ENCODE measurements around the gene RNF13. TPM values are rescaled to one million over a fixed set of nuclear protein-coding genes. Genes with fewer than 3 reads are reported as not detected.
A peak's percentile ranks its signal among the peaks of the same experiment; 100 is the strongest.
"Not testable (repeated sequence)": the region's sequence is repeated elsewhere in the genome, so short reads cannot be mapped to it uniquely, and the experiment has no call there.

RNF13 gene
- total RNA-seq, 1 experiment from 2014 or later = 43.5 TPM

GRCh38 chr3:149941946-149942345 lies 128.9 kb downstream of the RNF13 start:
- no peaks in the 10 kb centered on the region for H3K27me3 ChIP-seq (replicated peaks)
- H3K9me3 ChIP-seq (replicated peaks) = no peaks in the 10 kb centered on the region; the same call in 1 of the 2 replicates
- peaks cover 12% of the 10 kb centered on the region; the same call in 1 of the 2 replicates for H3K4me1 ChIP-seq (replicated peaks)
- no peak overlapping the region for H3K27ac ChIP-seq
- no peak overlapping the region for H3K4me3 ChIP-seq
- H3K36me3 ChIP-seq = peaks cover 3% of the 10 kb centered on the region
- DNase-seq (ENCODE audit: low read depth in 1 of 2, low spot score in 2 of 2) = no peak

DNA sequence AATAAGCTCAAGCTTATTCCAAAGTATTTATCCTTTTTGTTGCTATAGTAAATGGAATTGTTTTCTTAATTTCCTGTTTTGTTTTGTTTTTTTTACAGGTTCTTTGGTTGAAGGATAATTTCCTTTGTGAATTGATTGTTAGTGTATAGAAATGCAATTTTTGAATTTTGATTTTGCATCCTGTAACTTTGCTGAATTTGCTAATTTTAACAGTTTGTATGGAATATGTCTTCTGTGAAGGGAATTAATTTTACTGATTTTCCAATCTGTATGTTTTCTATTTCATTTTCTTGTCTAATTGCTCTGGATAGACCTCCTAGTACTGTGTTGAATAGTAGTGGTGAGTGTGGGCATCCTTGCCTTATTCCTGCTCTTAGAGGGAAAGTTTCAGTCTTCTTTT lies 129.4 kb downstream of the RNF13 start:
- Histone ChIP-seq H3K36me3 (peaks cover 3% of the 10 kb centered on the region), H3K9me3 (replicated peaks) (no peaks in the 10 kb centered on the region; the same call in 1 of the 2 replicates), H3K4me1 (replicated peaks) (peaks cover 10% of the 10 kb centered on the region; the same call in 1 of the 2 replicates), H3K27me3 (replicated peaks) (no peaks in the 10 kb centered on the region), H3K4me3 (no peak overlapping the region), H3K27ac (no peak overlapping the region)
- DNase-seq (ENCODE audit: low read depth in 1 of 2, low spot score in 2 of 2) = no peak

- not testable (repeated sequence) for H3K4me3 ChIP-seq; H3K27me3 ChIP-seq (replicated peaks); DNase-seq (ENCODE audit: low read depth in 1 of 2, low spot score in 2 of 2); H3K36me3 ChIP-seq; H3K4me1 ChIP-seq (replicated peaks); H3K27ac ChIP-seq; H3K9me3 ChIP-seq (replicated peaks)
Measured at GRCh38 chr3:149943966-149944365, 131.0 kb downstream of the RNF13 start.

GRCh38 chr3:149947231-149947630 lies 134.2 kb downstream of the RNF13 start:
- Histone ChIP-seq H3K27me3 (replicated peaks) (no peaks in the 10 kb centered on the region), H3K27ac (no peak overlapping the region), H3K36me3 (peaks cover 21% of the 10 kb centered on the region), H3K4me3 (no peak overlapping the region), H3K9me3 (replicated peaks) (no peaks in the 10 kb centered on the region; the same call in 1 of the 2 replicates), H3K4me1 (replicated peaks) (no peaks in the 10 kb centered on the region)
- no peak for DNase-seq (ENCODE audit: low read depth in 1 of 2, low spot score in 2 of 2)

DNA sequence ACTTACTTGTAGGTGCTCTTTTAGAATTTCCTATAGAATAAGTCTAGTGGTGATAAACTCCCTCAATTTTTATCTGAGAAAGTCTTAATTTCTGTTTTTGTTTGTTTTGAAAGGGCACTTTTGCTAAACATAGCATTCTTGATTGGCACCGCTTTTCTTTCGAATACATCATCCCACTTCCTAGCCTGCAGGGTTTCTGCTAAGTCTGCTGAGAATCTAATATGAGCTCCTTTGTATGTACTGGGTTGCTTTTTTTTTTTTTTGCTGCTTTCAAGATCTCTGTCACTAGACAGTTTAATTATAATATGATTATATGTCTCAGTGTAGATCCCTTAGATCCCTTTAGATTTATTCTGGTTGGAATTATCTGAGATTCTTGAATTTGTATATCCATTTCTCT lies 136.2 kb downstream of the RNF13 start:
- Histone ChIP-seq H3K27me3 (replicated peaks) (no peaks in the 10 kb centered on the region), H3K36me3 (peaks cover 27% of the 10 kb centered on the region)

DNA sequence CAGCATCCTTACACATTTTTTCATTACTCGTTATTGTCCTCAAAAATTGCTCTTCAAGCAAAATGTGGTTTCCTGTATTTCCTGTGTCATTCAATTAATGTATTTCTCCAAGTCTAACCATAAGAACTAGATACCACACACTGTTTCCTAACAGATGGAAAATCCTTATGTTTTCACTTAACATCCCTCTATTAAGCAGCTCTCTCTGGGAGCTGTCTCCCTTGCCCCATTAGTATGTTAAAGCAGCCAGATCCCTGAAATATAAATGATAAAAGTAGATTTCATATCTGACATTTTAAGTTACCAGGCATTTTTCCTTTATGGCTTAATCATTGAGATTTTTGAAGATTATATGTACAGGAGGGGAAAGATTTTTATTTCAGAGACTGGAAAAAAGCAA lies 141.8 kb downstream of the RNF13 start:
- no peak overlapping the region for H3K27ac ChIP-seq
- no peak for DNase-seq (ENCODE audit: low read depth in 1 of 2, low spot score in 2 of 2)
- no peaks in the 10 kb centered on the region for H3K27me3 ChIP-seq (replicated peaks)
- no peaks in the 10 kb centered on the region for H3K9me3 ChIP-seq (replicated peaks)
- 0 out of 2 replicates have a peak, but pooled peaks cover 4% of the 10 kb centered on the region for H3K4me1 ChIP-seq (replicated peaks)
- H3K36me3 ChIP-seq = peaks cover 50% of the 10 kb centered on the region
- no peak overlapping the region for H3K4me3 ChIP-seq

More for the DNA sequence above, 136.2 kb downstream of the RNF13 start:
- DNase-seq (ENCODE audit: low read depth in 1 of 2, low spot score in 2 of 2) = no peak
- H3K4me1 ChIP-seq (replicated peaks) = no peaks in the 10 kb centered on the region
- H3K27ac ChIP-seq = no peak overlapping the region
- no peak overlapping the region for H3K4me3 ChIP-seq
- H3K9me3 ChIP-seq (replicated peaks) = no peaks in the 10 kb centered on the region; the same call in 1 of the 2 replicates

DNA sequence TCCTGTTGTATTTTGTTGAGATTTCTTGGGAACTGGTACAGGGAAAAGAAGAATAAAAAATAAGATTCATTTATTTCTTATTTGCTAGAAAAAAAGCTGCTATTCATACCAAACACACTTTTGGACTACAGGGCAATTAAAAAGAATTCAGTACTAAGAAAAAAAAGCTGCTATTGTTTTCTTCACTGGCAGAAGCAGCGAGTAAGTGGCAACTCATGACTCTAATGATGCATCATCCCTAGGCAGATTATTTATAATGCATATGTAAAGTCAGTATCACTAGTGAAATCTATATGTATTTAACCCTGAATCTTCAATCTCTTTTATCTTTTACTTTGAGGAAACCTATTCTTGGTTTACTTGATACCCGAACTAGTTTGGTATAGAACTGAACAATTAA lies 142.4 kb downstream of the RNF13 start:
- no peak overlapping the region for H3K27ac ChIP-seq
- H3K4me3 ChIP-seq = no peak overlapping the region
- H3K4me1 ChIP-seq (replicated peaks) = 0 out of 2 replicates have a peak, but pooled peaks cover 4% of the 10 kb centered on the region
- no peak for DNase-seq (ENCODE audit: low read depth in 1 of 2, low spot score in 2 of 2)
- H3K9me3 ChIP-seq (replicated peaks) = no peaks in the 10 kb centered on the region
- H3K36me3 ChIP-seq = peaks cover 53% of the 10 kb centered on the region
- no peaks in the 10 kb centered on the region for H3K27me3 ChIP-seq (replicated peaks)

DNA sequence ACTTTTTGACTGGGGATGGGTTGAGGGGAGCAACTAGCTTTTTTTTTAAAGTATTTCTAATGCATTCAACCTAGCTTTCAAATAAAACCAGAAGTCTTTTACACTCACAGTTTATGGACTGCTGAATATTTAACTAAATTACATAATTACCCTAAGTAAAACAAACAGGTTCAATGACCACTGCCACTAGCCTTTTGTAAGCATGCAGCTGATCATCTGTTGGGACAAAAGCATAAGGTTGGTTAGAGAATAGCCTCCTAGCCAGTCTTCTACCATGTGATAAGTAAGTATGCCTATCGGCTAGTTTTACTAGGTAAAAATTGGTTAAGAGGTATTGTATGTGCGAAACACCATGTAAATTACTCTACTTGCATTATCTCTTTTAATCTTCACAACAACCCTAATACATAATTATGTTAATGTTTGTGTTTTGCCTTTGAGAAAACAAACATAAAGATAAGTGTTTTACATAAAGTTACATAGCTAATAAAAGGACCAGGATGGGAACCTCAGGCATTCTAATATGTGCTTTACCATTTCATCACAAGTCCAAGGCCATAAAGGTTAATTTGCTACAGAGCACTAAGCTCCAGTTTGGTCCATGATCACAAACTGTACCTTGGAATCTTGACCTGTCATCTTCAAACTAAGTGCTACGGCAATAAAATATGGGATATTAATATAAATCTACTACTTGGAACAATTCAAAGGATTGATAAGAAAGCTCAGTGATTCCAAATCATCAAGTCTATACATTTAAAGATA lies 144.5 kb downstream of the RNF13 start:
- H3K36me3 ChIP-seq = peaks cover 49% of the 10 kb centered on the region
- H3K4me3 ChIP-seq = no peak overlapping the region
- H3K27ac ChIP-seq = no peak overlapping the region
- no peak for DNase-seq (ENCODE audit: low read depth in 1 of 2, low spot score in 2 of 2)
- H3K27me3 ChIP-seq (replicated peaks) = no peaks in the 10 kb centered on the region
- H3K4me1 ChIP-seq (replicated peaks) = 0 out of 2 replicates have a peak, but pooled peaks cover 4% of the 10 kb centered on the region
- no peaks in the 10 kb centered on the region for H3K9me3 ChIP-seq (replicated peaks)

GRCh38 chr3:149958171-149958796 lies 145.3 kb downstream of the RNF13 start:
- Histone ChIP-seq H3K9me3 (replicated peaks) (no peaks in the 10 kb centered on the region), H3K27me3 (replicated peaks) (no peaks in the 10 kb centered on the region), H3K4me3 (no peak overlapping the region), H3K4me1 (replicated peaks) (0 out of 2 replicates have a peak, but pooled peaks cover 4% of the 10 kb centered on the region), H3K27ac (no peak overlapping the region), H3K36me3 (peaks cover 49% of the 10 kb centered on the region)
- no peak for DNase-seq (ENCODE audit: low read depth in 1 of 2, low spot score in 2 of 2)

DNA sequence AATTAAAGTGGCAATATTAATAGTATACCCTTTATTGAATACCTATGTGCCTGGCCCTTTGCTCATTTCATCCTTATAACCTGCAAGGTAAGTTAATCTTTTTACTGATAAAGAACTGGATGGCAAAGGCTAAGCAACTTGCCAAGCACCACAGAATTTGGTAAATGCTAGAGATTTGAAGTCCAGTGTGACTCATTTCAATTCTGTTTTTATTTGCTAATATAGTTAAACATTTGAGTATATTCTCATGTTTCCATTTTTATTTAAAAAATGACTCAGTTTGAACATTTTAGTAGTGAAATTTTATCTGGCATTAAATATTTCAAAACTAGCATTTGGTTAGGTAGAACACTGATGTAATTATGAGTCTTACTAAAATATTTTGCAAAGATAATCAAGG lies 146.4 kb downstream of the RNF13 start:
- Histone ChIP-seq H3K9me3 (replicated peaks) (no peaks in the 10 kb centered on the region), H3K27ac (no peak overlapping the region), H3K4me3 (no peak overlapping the region), H3K4me1 (replicated peaks) (0 out of 2 replicates have a peak, but pooled peaks cover 4% of the 10 kb centered on the region), H3K27me3 (replicated peaks) (no peaks in the 10 kb centered on the region), H3K36me3 (peaks cover 57% of the 10 kb centered on the region)
- DNase-seq (ENCODE audit: low read depth in 1 of 2, low spot score in 2 of 2) = no peak

GRCh38 chr3:149963485-149963884 lies 150.5 kb downstream of the RNF13 start:
- peaks cover 12% of the 10 kb centered on the region for H3K4me1 ChIP-seq (replicated peaks)
- H3K27me3 ChIP-seq (replicated peaks) = no peaks in the 10 kb centered on the region
- peaks cover 75% of the 10 kb centered on the region for H3K36me3 ChIP-seq
- DNase-seq (ENCODE audit: low read depth in 1 of 2, low spot score in 2 of 2) = no peak
- H3K4me3 ChIP-seq = no peak overlapping the region
- no peaks in the 10 kb centered on the region for H3K9me3 ChIP-seq (replicated peaks)
- H3K27ac ChIP-seq = no peak overlapping the region

DNA sequence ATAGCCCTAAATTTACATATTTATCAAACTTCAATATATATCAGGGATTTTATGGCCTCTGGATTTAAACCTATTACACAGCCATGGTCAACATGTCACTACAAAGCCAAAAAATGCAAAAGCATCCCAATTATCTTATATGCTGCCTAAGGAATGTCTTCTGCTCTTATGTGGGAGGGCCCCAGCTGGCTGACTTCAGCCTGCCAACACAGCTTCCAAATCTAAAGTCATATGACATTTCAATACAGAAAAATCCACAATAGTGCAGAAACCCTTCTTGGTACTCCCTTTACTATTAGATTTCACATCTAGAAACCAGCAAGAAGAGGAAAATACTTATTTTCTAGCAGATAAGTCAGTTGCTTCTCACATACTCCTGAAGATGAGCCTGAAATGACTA lies 151.3 kb downstream of the RNF13 start:
- H3K36me3 ChIP-seq = peaks cover 75% of the 10 kb centered on the region
- DNase-seq (ENCODE audit: low read depth in 1 of 2, low spot score in 2 of 2) = no peak

DNA sequence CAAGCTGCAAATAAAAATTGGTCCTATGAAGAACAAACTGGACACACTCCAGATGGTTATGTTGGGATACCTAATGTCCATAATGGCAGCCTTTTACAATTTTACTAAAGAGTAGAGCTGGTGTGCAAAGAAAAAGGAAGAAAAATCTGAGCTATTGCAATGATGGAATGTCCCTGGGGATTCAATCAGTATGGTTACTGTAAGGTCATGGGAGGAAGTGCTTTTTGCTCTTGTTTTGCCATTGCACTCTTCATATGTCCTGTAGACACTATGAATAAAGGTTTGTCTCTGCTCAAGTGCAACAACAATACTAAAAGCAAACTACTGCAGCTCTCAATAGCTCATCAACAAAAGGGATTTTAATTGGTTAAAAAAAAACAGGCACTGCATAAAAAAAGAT lies 152.3 kb downstream of the RNF13 start:
- H3K27ac ChIP-seq = no peak overlapping the region
- H3K4me3 ChIP-seq = no peak overlapping the region
- H3K4me1 ChIP-seq (replicated peaks) = peaks cover 18% of the 10 kb centered on the region
- no peaks in the 10 kb centered on the region for H3K9me3 ChIP-seq (replicated peaks)
- no peak for DNase-seq (ENCODE audit: low read depth in 1 of 2, low spot score in 2 of 2)
- H3K27me3 ChIP-seq (replicated peaks) = no peaks in the 10 kb centered on the region
- peaks cover 73% of the 10 kb centered on the region for H3K36me3 ChIP-seq

More for the DNA sequence above, 151.3 kb downstream of the RNF13 start:
- Histone ChIP-seq H3K4me3 (no peak overlapping the region), H3K9me3 (replicated peaks) (no peaks in the 10 kb centered on the region), H3K27me3 (replicated peaks) (no peaks in the 10 kb centered on the region), H3K4me1 (replicated peaks) (peaks cover 18% of the 10 kb centered on the region), H3K27ac (no peak overlapping the region)

DNA sequence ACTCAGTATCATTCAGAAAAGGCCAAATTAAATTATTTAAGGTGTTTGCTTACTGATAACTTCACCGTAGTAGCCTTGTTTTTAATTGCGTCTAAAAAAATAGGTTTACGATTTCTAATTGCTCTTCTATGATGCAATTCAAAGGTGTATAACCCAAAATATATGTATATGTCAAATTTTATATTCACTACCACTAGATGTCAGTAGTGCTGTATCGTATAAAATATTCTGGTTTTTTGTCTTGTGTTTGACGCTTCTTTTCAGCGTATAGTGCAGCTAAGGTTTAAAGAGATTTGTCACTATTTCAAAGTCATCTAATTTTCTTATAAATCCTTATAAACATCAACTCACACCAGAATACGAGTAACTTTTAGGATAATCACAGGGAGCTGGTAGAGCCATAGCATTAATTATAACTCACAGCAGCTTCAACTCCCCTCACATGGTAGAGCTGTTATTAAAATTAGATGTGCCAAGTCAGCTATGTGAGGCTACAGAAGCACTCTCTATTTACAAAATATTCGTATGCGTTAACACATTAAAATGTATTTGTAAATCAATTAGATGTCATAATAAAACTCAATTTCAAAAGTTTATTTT lies 154.2 kb downstream of the RNF13 start:
- H3K4me3 ChIP-seq = no peak overlapping the region; the same call in 1 of the 2 replicates
- H3K36me3 ChIP-seq = peaks cover 75% of the 10 kb centered on the region
- no peaks in the 10 kb centered on the region for H3K9me3 ChIP-seq (replicated peaks)
- no peaks in the 10 kb centered on the region for H3K27me3 ChIP-seq (replicated peaks)
- no peak overlapping the region for H3K27ac ChIP-seq
- DNase-seq (ENCODE audit: low read depth in 1 of 2, low spot score in 2 of 2) = peak in 1 of 2 experiments; percentile 67
- H3K4me1 ChIP-seq (replicated peaks) = peaks cover 20% of the 10 kb centered on the region
